PFSK-1 (cell line): ENCODE data around the gene GREB1.
A peak's percentile ranks its signal among the peaks of the same experiment; 100 is the strongest.

Source experiments
- FOXP2 ChIP-seq: optimal IDR thresholded peaks from 2 replicates; pipeline ENCODE3; 2011; ENCODE audit warnings: borderline replicate concordance, control low read depth, inconsistent platforms; ENCODE audit not compliant: insufficient read depth; ENCODE audit errors: extremely low read length, extremely low read depth
- POLR2AphosphoS5 ChIP-seq: IDR thresholded peaks from 2 replicates; pipeline ENCODE4 v1.6.1; 2012; ENCODE audit warnings: low read depth, mild to moderate bottlenecking, control low read depth, low read length, moderate library complexity
- SIN3A ChIP-seq: IDR thresholded peaks from 2 replicates; pipeline ENCODE4 v1.6.1; 2012; ENCODE audit warnings: mild to moderate bottlenecking, low read length, moderate library complexity, borderline replicate concordance; ENCODE audit not compliant: insufficient read depth
- TAF1 ChIP-seq: IDR thresholded peaks from 2 replicates; pipeline ENCODE4 v1.6.1; 2012; ENCODE audit warnings: low read length, control low read depth, borderline replicate concordance; ENCODE audit not compliant: insufficient read depth
- TF ChIP-seq, protein P1 (sequence below), 2 experiments: IDR thresholded peaks; 2 replicates each; pipeline versions ENCODE4 v1.6.1 to v1.8.0; 2011 to 2012; ENCODE audit warnings: low read depth in 2 of 2, low read length in 2 of 2, control low read depth in 1 of 2, inconsistent platforms in 1 of 2, mild to moderate bottlenecking in 1 of 2, moderate library complexity in 1 of 2; ENCODE audit not compliant: insufficient read depth in 1 of 2

The GREB1 gene

DNA sequence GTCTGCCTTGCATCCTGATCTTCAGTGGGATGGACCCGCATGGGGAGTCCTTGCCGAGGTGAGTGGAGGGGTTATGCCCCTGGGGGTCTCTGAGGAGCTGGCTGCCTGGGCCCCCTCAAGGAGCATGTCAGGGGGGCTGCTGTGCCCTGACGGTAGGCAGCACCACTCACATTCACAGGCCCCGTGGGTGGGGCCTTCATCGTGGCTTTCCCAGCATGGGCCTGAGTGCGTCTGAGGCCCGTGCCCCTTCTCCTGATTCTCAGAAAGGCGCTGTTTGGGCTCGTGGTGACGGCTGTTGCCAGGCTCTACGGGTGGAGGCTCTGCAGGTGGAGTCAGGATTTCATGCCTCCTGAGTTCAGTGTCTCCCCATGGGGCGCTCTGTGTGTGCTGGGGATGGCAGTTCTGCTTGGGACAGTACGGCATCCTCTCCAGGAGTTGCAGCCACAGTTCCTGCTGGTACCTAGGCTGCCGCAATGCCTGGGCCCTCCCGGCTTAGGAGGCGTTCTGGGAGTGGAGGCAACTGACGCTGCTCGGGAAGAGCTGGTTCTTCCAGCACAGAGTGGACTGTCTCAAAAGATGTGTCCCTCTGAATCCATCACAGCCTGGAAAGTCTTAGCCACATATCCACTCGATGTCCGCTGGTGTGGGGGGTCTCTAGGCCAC, 78.8 kb downstream of the GREB1 start:
- TF ChIP-seq POLR2AphosphoS5 = no peak
- TF ChIP-seq FOXP2 = no peak

DNA sequence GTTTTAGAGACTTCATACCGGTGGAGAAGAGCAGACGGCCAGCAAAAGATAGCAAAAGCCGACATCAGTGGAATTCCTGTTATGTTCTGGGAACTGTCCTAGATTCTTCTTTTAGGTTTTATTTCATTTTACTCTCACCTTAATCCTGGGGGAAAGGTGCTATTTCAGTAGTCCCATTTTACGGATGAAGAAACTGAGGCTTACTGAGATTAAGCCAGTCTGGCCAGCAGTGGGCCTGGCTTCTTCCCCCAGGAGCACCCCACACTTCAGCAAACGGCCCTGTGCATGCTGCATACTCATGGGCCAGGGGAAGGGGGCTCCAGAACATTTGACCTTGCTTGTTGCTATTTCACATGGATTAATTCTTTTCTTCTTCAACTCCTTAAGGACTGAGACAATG, 79.5 kb downstream of the GREB1 start:
- TF ChIP-seq TAF1 = no peak

DNA sequence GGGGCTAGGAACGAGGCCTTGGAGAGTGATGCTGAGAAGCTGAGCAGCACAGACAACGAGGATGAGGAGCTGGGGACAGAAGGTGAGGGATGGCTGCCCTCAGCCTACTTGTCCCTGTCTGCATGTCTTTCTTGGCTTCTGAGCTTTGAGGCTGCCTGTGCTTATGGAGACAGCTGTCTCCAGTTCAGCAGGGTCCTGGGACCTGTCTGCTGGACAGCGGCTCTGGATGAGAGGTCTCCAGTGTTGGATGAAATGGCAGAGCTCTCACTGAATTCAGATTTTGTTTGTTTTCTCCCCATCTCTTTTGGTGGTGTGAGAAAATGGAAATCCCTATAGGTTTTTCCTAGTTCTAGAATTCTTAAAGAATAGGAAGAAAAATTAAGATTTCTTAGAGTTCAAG, 81.4 kb downstream of the GREB1 start:
- TF ChIP-seq, protein P1, sequence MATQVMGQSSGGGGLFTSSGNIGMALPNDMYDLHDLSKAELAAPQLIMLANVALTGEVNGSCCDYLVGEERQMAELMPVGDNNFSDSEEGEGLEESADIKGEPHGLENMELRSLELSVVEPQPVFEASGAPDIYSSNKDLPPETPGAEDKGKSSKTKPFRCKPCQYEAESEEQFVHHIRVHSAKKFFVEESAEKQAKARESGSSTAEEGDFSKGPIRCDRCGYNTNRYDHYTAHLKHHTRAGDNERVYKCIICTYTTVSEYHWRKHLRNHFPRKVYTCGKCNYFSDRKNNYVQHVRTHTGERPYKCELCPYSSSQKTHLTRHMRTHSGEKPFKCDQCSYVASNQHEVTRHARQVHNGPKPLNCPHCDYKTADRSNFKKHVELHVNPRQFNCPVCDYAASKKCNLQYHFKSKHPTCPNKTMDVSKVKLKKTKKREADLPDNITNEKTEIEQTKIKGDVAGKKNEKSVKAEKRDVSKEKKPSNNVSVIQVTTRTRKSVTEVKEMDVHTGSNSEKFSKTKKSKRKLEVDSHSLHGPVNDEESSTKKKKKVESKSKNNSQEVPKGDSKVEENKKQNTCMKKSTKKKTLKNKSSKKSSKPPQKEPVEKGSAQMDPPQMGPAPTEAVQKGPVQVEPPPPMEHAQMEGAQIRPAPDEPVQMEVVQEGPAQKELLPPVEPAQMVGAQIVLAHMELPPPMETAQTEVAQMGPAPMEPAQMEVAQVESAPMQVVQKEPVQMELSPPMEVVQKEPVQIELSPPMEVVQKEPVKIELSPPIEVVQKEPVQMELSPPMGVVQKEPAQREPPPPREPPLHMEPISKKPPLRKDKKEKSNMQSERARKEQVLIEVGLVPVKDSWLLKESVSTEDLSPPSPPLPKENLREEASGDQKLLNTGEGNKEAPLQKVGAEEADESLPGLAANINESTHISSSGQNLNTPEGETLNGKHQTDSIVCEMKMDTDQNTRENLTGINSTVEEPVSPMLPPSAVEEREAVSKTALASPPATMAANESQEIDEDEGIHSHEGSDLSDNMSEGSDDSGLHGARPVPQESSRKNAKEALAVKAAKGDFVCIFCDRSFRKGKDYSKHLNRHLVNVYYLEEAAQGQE (IDR thresholded peaks at IDR 0.05; ENCODE audit: insufficient read depth in 1 of 2, low read depth in 2 of 2, low read length in 2 of 2) = peak; percentile 46 to 83; a peak in 3 of 4 replicates
- no peak for TF ChIP-seq FOXP2

DNA sequence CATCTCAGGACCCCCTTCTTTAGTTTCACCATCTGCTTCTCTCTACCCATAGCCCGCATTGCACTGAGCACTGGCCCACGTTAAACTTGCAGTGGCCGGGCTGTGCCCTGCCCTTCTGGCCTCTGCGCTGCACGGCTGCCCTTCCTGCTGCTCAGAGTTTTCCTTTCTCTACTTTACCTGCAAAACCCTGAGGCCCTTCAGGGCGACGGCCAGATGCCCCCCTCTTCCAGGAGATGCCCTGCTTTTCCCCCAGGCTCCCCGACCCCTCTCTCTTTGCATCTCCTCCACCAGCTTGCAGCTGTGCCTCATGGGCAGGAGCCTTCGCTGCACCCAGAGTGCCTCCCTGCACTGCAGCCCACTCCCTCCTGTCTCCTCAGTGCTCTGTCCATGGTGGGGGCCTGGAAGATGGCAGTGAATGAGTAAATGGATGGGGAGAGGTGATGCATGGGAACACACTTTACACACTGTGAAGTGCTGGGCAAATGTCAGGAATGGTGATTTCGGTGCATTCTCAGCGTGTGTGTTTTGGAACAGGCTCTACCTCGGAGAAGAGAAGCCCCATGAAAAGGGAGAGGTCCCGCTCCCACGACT, 82.3 kb downstream of the GREB1 start:
- no peak for TF ChIP-seq FOXP2
- TF ChIP-seq, protein P1 (IDR thresholded peaks at IDR 0.05; ENCODE audit: insufficient read depth in 1 of 2, low read depth in 2 of 2, low read length in 2 of 2) = peak; percentile 14 to 83; a peak in 3 of 4 replicates

DNA sequence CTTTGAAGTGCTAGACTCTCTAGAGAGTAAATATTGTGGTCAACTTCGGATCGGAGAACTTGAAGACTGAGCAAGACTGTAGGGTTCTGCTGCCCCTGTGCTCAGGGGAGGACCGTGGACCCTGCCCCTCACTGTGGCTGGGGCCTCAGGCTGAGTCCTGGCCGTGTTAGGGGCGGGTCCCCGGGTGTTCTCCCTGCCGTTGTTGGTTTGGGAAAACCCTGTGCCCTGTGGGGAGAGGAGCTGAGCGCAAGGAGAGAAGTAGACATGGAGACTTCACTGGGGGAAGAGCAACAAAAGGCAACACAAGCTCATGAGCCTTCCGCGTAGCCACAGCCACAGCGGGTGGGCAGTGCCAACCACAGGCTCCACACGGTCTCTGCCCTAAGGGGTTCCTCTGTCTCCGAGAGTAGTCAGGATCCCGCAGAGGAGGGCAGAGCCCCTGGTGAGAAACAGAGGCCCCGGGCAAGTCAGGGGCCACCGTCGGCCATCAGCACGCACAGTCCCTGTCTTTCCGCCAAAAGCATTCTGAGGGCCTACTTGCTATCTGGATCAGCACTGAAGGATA, 83.1 kb downstream of the GREB1 start:
- TF ChIP-seq SIN3A (no peak), POLR2AphosphoS5 (no peak)

DNA sequence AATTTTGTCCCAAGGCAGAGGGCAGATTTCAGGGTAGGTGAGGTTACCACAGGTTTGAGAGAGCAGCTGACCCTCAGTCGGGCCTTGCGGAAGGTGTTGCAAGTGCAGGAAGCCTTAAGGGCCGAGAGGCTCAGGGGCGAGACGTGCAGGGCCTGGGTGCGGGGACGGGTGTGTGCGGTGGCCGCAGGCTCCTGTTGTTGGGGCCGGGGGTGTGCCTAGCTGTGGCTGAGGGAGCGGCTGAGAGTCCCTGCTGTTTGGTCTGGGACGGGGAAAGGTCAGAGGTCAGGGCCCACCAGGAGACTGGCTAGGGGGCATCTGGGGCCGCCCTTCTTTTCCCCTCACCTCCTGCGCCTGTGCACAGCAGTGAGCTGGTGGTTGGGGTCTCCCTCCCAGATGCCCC, 83.7 kb downstream of the GREB1 start:
- no peak for TF ChIP-seq TAF1
- TF ChIP-seq, protein P1 (IDR thresholded peaks at IDR 0.05; ENCODE audit: insufficient read depth in 1 of 2, low read depth in 2 of 2, low read length in 2 of 2) = no peak
- TF ChIP-seq POLR2AphosphoS5 = no peak
- TF ChIP-seq FOXP2 = no peak
